ENCODE measurements around the gene MEIS2. TPM values are rescaled to one million over a fixed set of nuclear protein-coding genes. Genes with fewer than 3 reads are reported as not detected.

Gene MEIS2
- total and polyA plus RNA-seq, 2 donors (not counting 3 experiments of a cell fraction or from before 2014, with no cell fraction given) = 22.5 to 26.2 TPM

GRCh38 chr15:36898536-36899126, 201.7 kb downstream of the MEIS2 start:
- no peaks in the 10 kb centered on the region for H3K27me3 ChIP-seq (ENCODE audit: control insufficient read depth in 2 of 2, insufficient read depth in 2 of 2, low read length in 2 of 2)
- CTCF ChIA-PET = interaction anchor here (1.6 kb wide), 2 partner anchors 9 to 237 kb away, joined by 4 to 5 read pairs; no protein-coding TSS in a partner anchor
- FAIRE-seq (no peak), DNase-seq (ENCODE audit: low read depth, low spot score) (no peak)
- TF ChIP-seq POLR2A (IDR thresholded peaks at IDR 0.05; ENCODE audit: low read depth, low read length) (no peak), GATA2 (IDR thresholded peaks at IDR 0.05; ENCODE audit: insufficient read depth, insufficient read length, low read depth, low read length) (no peak), POLR2AphosphoS5 (IDR thresholded peaks at IDR 0.05; ENCODE audit: insufficient read depth, low read depth, low read length) (no peak), FOS (IDR thresholded peaks at IDR 0.05; ENCODE audit: borderline replicate concordance, insufficient read depth, low read length) (no peak), EZH2 (IDR thresholded peaks at IDR 0.05; ENCODE audit: borderline replicate concordance, low read depth, low read length, severe bottlenecking) (no peak), JUN (IDR thresholded peaks at IDR 0.05; ENCODE audit: borderline replicate concordance, insufficient read depth, insufficient read length, low read depth) (no peak)
- TF ChIP-seq, protein P1, sequence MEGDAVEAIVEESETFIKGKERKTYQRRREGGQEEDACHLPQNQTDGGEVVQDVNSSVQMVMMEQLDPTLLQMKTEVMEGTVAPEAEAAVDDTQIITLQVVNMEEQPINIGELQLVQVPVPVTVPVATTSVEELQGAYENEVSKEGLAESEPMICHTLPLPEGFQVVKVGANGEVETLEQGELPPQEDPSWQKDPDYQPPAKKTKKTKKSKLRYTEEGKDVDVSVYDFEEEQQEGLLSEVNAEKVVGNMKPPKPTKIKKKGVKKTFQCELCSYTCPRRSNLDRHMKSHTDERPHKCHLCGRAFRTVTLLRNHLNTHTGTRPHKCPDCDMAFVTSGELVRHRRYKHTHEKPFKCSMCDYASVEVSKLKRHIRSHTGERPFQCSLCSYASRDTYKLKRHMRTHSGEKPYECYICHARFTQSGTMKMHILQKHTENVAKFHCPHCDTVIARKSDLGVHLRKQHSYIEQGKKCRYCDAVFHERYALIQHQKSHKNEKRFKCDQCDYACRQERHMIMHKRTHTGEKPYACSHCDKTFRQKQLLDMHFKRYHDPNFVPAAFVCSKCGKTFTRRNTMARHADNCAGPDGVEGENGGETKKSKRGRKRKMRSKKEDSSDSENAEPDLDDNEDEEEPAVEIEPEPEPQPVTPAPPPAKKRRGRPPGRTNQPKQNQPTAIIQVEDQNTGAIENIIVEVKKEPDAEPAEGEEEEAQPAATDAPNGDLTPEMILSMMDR (IDR thresholded peaks at IDR 0.05; ENCODE audit: extremely low read depth in 1 of 2, insufficient read depth in 1 of 2, low read depth in 1 of 2, low read length in 2 of 2) = no peak
- no peaks in the 10 kb centered on the region for H3K4me1 ChIP-seq (ENCODE audit: control insufficient read depth, extremely low read depth, insufficient read depth, low read length)
- no peak overlapping the region for H3K4me3 ChIP-seq (replicated peaks in 1 of 3; ENCODE audit: insufficient read depth in 1 of 3, low read depth in 1 of 3, low read length in 3 of 3)
- H4K20me1 ChIP-seq (replicated peaks; ENCODE audit: control insufficient read depth, extremely low read depth, insufficient read depth, low read length) = no peaks in the 10 kb centered on the region
- dilution Hi-C loops (cut with MboI; ENCODE audit: extremely low pct_ligation_motif_present, low sequenced_read_pairs) = no loop called here
- H3K9ac ChIP-seq (replicated peaks; ENCODE audit: extremely low read depth, insufficient read depth, low read length) = no peak overlapping the region
- H3K27ac ChIP-seq (ENCODE audit: insufficient read depth, low read depth, low read length) = no peak overlapping the region
- peaks cover 0 to 2% of the 10 kb centered on the region in 2 experiments for H3K36me3 ChIP-seq (ENCODE audit: control insufficient read depth in 2 of 2, extremely low read depth in 1 of 2, insufficient read depth in 2 of 2, low read length in 2 of 2)
- no peaks in the 10 kb centered on the region for H3K9me3 ChIP-seq (replicated peaks; ENCODE audit: control insufficient read depth, insufficient read depth, low read length)
- H3K4me2 ChIP-seq (ENCODE audit: insufficient read depth, low read length) = no peak overlapping the region
- POLR2A ChIA-PET = no interaction called here
- no peaks in the 10 kb centered on the region for H3K79me2 ChIP-seq (ENCODE audit: control insufficient read depth, insufficient read depth, low read length)
- intact Hi-C loops (cut with micrococcal nuclease) = no loop called here
- no peaks in the 10 kb centered on the region for H3K9me1 ChIP-seq (replicated peaks; ENCODE audit: control insufficient read depth, extremely low read depth, insufficient read depth, low read length)
- BruUV-seq (replicated peaks) = no TSS peak
- no peak overlapping the region for H2AFZ ChIP-seq (ENCODE audit: low read depth, low read length)
